B cell (primary cell): ENCODE results near the gene RHOH. TPM values are rescaled to one million over a fixed set of nuclear protein-coding genes. Genes with fewer than 3 reads are reported as not detected.

Experiments
- ATAC-seq: fragments of 200-7000 bp; cut with Tn5 transposase; one replicate; pipeline ENCODE4 v1.10.0; 2021; ENCODE audit warnings: low read depth, mild to moderate bottlenecking, moderate number of reproducible peaks, moderate library complexity
- CTCF ChIA-PET: fragments of 350-600 bp; sonication (Branson Sonifier 250); formaldehyde crosslinking; loops from one replicate; lab custom pipeline; 2021; ENCODE audit warnings: antibody characterized with exemption, inconsistent platforms; lab: Charles Lee
- POLR2A ChIA-PET: fragments of 350-600 bp; sonication (Branson Sonifier 250); formaldehyde crosslinking; loops from one replicate; lab custom pipeline; 2021; ENCODE audit warnings: antibody characterized with exemption; lab: Charles Lee
- DNase-seq: peaks from one replicate; pipeline ENCODE4 v3.0.0; 2013
- H2AFZ ChIP-seq: 2 replicates; pipeline ENCODE4 v1.6.1; 2012; ENCODE audit warnings: mild to moderate bottlenecking, low read depth, low read length; ENCODE audit not compliant: insufficient read depth, poor library complexity, severe bottlenecking
- H3K27ac ChIP-seq, 2 donors: 1 replicate in 1 of 2; 2 replicates in 1 of 2; pipeline ENCODE4 v1.5.1; 2012 to 2013; ENCODE audit warnings: low read length in 2 of 2, mild to moderate bottlenecking in 2 of 2, moderate library complexity in 1 of 2
- H3K27me3 ChIP-seq, 4 experiments: fragments of 200-600 bp in 1 of 4; sonication (generic) in 1 of 4; replicated peaks in 1 of 4; 1 replicate in 2 of 4; 2 replicates in 2 of 4; pipeline versions ENCODE4 v1.6.1 to v1.7.0; 2013 to 2016; ENCODE audit warnings: low read length in 3 of 4, mild to moderate bottlenecking in 2 of 4, mixed read lengths in 1 of 4, moderate library complexity in 1 of 4; ENCODE audit not compliant: insufficient read depth in 4 of 4, control insufficient read depth in 3 of 4; ENCODE audit errors: control extremely low read depth in 1 of 4
- H3K36me3 ChIP-seq, 2 experiments: replicated peaks in 1 of 2; 1 replicate in 1 of 2; 2 replicates in 1 of 2; pipeline versions ENCODE4 v1.6.1 to v1.7.1; 2013; ENCODE audit warnings: low read length in 1 of 2; ENCODE audit not compliant: insufficient read depth in 2 of 2, control insufficient read depth in 1 of 2; ENCODE audit errors: control extremely low read depth in 1 of 2, extremely low read depth in 1 of 2
- H3K4me1 ChIP-seq, 2 donors: fragments of 200-600 bp in 1 of 2; sonication (generic) in 1 of 2; 1 replicate in 1 of 2; 2 replicates in 1 of 2; pipeline versions ENCODE4 v1.5.1 to v1.6.1; 2013 to 2017; ENCODE audit warnings: low read length in 2 of 2; ENCODE audit not compliant: control insufficient read depth in 2 of 2, insufficient read depth in 2 of 2
- H3K4me2 ChIP-seq: replicated peaks from 2 replicates; pipeline ENCODE3; 2012; ENCODE audit warnings: mild to moderate bottlenecking, low read depth, low read length; ENCODE audit not compliant: poor library complexity, severe bottlenecking
- H3K4me3 ChIP-seq, 5 experiments: fragments of 200-600 bp in 1 of 5; sonication (generic) in 1 of 5; 1 replicate in 3 of 5; 2 replicates in 2 of 5; pipeline versions ENCODE4 v1.5.1 to v1.7.0; 2011 to 2016; ENCODE audit warnings: low read length in 4 of 5, mild to moderate bottlenecking in 4 of 5, low read depth in 2 of 5, control low read depth in 1 of 5, moderate library complexity in 1 of 5; ENCODE audit not compliant: insufficient read depth in 1 of 5; ENCODE audit errors: control extremely low read depth in 1 of 5, extremely low read depth in 1 of 5
- H3K79me2 ChIP-seq: fragments of 200-600 bp; sonication (generic); one replicate; pipeline ENCODE4 v1.6.0; 2016; ENCODE audit warnings: low read length; ENCODE audit not compliant: control insufficient read depth, insufficient read depth
- H3K9ac ChIP-seq: fragments of 200-600 bp; sonication (generic); 2 replicates; pipeline ENCODE4 v1.6.1; 2017; ENCODE audit warnings: mild to moderate bottlenecking, low read length, moderate library complexity
- H3K9me3 ChIP-seq, 3 donors: one replicate each; pipeline versions ENCODE4 v1.6.1 to v1.7.1; 2013; ENCODE audit warnings: low read length in 2 of 3; ENCODE audit not compliant: control insufficient read depth in 2 of 3, insufficient read depth in 1 of 3; ENCODE audit errors: control extremely low read depth in 1 of 3
- H4K20me1 ChIP-seq: 2 replicates; pipeline ENCODE4 v1.6.0; 2012; ENCODE audit warnings: mild to moderate bottlenecking, low read length; ENCODE audit not compliant: insufficient read depth, control insufficient read depth, poor library complexity, severe bottlenecking
- H3K27ac Mint-ChIP-seq: one replicate; pipeline ENCODE4 v1.8.0; 2021; ENCODE audit warnings: mixed read lengths
- H3K27me3 Mint-ChIP-seq: one replicate; pipeline ENCODE4 v1.8.0; 2021; ENCODE audit warnings: mixed read lengths
- H3K4me1 Mint-ChIP-seq: one replicate; pipeline ENCODE4 v1.8.0; 2021; ENCODE audit warnings: mixed read lengths
- H3K4me3 Mint-ChIP-seq: one replicate; pipeline ENCODE4 v1.8.0; 2021; ENCODE audit warnings: mixed read lengths
- H3K9me3 Mint-ChIP-seq: one replicate; pipeline ENCODE4 v1.8.0; 2022; ENCODE audit warnings: mixed read lengths; ENCODE audit not compliant: insufficient read depth
- CTCF ChIP-seq: fragments of 200-600 bp; IDR thresholded peaks from one replicate; pipeline ENCODE4 v1.8.0; 2022; ENCODE audit warnings: antibody characterized with exemption, mild to moderate bottlenecking
- EZH2 ChIP-seq: IDR thresholded peaks from 2 replicates; pipeline ENCODE4 v1.6.1; 2012; ENCODE audit warnings: borderline replicate concordance, low read depth, mild to moderate bottlenecking, moderate library complexity, low read length; ENCODE audit not compliant: insufficient read depth, poor library complexity, severe bottlenecking
- WGBS: methylation state at CpG from one replicate; pipeline ENCODE4 v1.1.5; 2013; ENCODE audit warnings: missing lambda C conversion rate; ENCODE audit not compliant: insufficient coverage; 5-methylcytosine and 5-hydroxymethylcytosine counted together
- intact Hi-C: fragments of 100-400 bp; cut with micrococcal nuclease; formaldehyde crosslinking; loops from one replicate; pipeline ENCODE4 v1.10.0; 2022
- polyA plus RNA-seq: library from polyadenylated mRNA; depleted of rRNA; stranded (reverse); fragments of >200 nt; gene quantifications from 2 replicates; pipeline ENCODE4 v1.2.3, GENCODE V29; 2012
- total RNA-seq, 2 donors: library from RNA; stranded (reverse); fragments of 120-200 nt in 1 of 2; gene quantifications; 1 replicate in 1 of 2; 2 replicates in 1 of 2; pipeline versions ENCODE4 v1.2.3 to v1.2.4, GENCODE V29; 2013 to 2022

Gene RHOH
- total and polyA plus RNA-seq, 2 donors (not counting 1 experiment from before 2014, with no cell fraction given) = 118 to 209 TPM

- intact Hi-C loops = loop anchor here (1.0 to 10.0 kb wide), 7 partner anchors 9 to 1531 kb away; partner anchors contain the start of genes KLF3, N4BP2 and PDS5A
- peak overlapping the region; percentile 93 to 99 for H3K27ac ChIP-seq
- H3K79me2 ChIP-seq = peaks cover 99% of the 10 kb centered on the region
- no peak for TF ChIP-seq EZH2
- TF ChIP-seq CTCF = no peak
- ATAC-seq (no peak), DNase-seq (no peak)
- H3K27me3 ChIP-seq = no peaks in the 10 kb centered on the region
- H3K4me1 ChIP-seq = peaks cover 53 to 61% of the 10 kb centered on the region in 2 donors
- Mint-ChIP-seq H3K9me3 (no peaks in the 10 kb centered on the region), H3K4me1 (peaks cover 65% of the 10 kb centered on the region), H3K27ac (peak overlapping the region; percentile 91), H3K27me3 (no peaks in the 10 kb centered on the region), H3K4me3 (peak overlapping the region; percentile 96)
- H2AFZ ChIP-seq = peak overlapping the region; percentile 51
- peak overlapping the region; percentile 99 for H3K9ac ChIP-seq
- no peaks in the 10 kb centered on the region for H3K9me3 ChIP-seq
- ChIA-PET CTCF (interaction anchor here (0.7 to 8.2 kb wide), 11 partner anchors 10 to 139 kb away, joined by 3 to 70 read pairs (median 4); no protein-coding TSS in a partner anchor), POLR2A (interaction anchor here (0.5 to 2.5 kb wide), 11 partner anchors 10 to 139 kb away, joined by 3 to 40 read pairs (median 5); partner anchors contain the start of gene N4BP2)
- H3K4me2 ChIP-seq = peak overlapping the region; percentile 83
- peaks cover 28% of the 10 kb centered on the region for H4K20me1 ChIP-seq
- H3K4me3 ChIP-seq = peak overlapping the region; percentile 79 to 99 (median 90)
- H3K36me3 ChIP-seq = peaks cover 0 to 4% of the 10 kb centered on the region in 2 experiments
- 67% methylated on average over 3 of the region's 10 CpGs for WGBS
Measured at GRCh38 chr4:40195182-40196177, 1.4 kb upstream of the RHOH start.
